ENCODE results near the gene NCKAP5. TPM values are rescaled to one million over a fixed set of nuclear protein-coding genes. Genes with fewer than 3 reads are reported as not detected.

The NCKAP5 gene
- total RNA-seq = not detected in 2 replicates

DNA sequence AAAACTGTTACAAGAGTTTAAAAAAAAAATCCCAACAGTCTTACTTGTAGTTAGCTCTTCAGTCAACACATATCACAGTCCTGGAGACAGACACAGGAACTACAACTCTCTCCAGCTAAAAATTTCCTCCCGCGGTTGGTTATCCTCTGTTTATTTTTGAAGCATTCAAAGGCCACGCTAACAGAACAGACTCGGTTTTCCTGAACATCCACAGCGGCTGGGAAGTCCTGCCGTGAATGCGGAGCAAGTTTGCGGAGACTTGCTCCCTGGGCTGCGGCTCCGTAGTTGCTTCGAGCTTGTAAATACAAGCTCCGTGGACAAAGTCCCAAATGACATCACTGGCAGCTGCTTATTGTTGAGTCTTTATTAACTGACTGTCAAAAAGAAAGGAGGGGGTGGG lies at the start of gene NCKAP5:
Gene NCKAP5 (minus strand): TSS at position 292 of the 400 bp plus-strand sequence. CDS start 50,937 bp downstream, outside the sequence.
- H3K9me3 Mint-ChIP-seq = no peaks in the 10 kb centered on the region
- no peak for DNase-seq (ENCODE audit: low spot score)
- H3K27me3 Mint-ChIP-seq (ENCODE audit: insufficient read depth) = peaks cover 12% of the 10 kb centered on the region
- no peaks in the 10 kb centered on the region for H3K4me1 Mint-ChIP-seq (ENCODE audit: low read depth)
- intact Hi-C loops (cut with micrococcal nuclease) = no loop called here
- no peak within 1 kb of the TSS for H3K4me3 Mint-ChIP-seq
- H3K36me3 Mint-ChIP-seq (ENCODE audit: low read depth) = no peaks in the 10 kb centered on the region
- no peak within 1 kb of the TSS for H3K27ac Mint-ChIP-seq

DNA sequence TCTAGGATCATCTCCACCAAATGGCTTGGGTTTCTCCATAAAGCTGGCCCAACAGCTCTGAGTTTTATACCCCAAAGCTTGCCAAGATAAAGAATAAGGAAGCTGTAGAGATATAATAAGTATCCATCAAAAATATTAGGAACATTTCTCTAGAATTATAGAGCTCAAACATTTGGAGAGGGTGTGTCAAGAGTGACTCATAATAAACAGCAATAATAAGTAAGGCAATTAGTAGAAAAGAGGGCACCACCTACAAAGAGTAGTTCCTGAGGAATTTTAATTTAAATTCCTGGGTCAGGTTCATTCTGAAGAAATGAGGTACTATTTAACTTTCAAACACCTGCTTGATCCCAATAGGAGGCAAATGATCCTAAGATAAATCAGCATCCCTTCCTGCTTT lies 41.4 kb upstream of the NCKAP5 start:
- Mint-ChIP-seq H3K27me3 (ENCODE audit: insufficient read depth) (no peaks in the 10 kb centered on the region), H3K27ac (no peak overlapping the region), H3K4me3 (no peak overlapping the region), H3K9me3 (no peaks in the 10 kb centered on the region), H3K36me3 (ENCODE audit: low read depth) (no peaks in the 10 kb centered on the region), H3K4me1 (ENCODE audit: low read depth) (no peaks in the 10 kb centered on the region)
- no peak for DNase-seq (ENCODE audit: low spot score)
- intact Hi-C loops (cut with micrococcal nuclease) = no loop called here

DNA sequence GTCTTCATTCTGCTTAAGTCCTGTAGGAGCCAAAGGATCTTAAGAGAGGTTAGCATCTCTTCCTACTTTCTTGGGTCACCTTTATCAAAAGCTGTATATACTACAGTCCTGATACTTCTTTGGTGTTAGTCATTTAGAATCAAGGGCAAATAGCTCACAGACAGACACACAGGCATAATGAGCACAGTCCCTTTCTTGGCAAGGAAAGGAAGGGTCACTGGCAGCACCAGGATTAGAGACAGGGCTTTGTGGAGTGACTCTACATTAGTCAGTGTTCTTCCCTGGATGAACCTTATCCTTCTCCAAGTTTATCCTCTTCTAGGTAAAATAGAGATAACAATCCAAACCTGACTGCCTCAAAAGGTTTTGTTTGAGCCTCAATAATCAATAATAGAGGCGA lies 40.0 kb upstream of the NCKAP5 start:
- H3K4me1 Mint-ChIP-seq (ENCODE audit: low read depth) = no peaks in the 10 kb centered on the region
- no peak overlapping the region for H3K27ac Mint-ChIP-seq
- H3K9me3 Mint-ChIP-seq = no peaks in the 10 kb centered on the region
- H3K36me3 Mint-ChIP-seq (ENCODE audit: low read depth) = no peaks in the 10 kb centered on the region
- DNase-seq (ENCODE audit: low spot score) = no peak
- no peaks in the 10 kb centered on the region for H3K27me3 Mint-ChIP-seq (ENCODE audit: insufficient read depth)
- no peak overlapping the region for H3K4me3 Mint-ChIP-seq
- intact Hi-C loops (cut with micrococcal nuclease) = no loop called here

DNA sequence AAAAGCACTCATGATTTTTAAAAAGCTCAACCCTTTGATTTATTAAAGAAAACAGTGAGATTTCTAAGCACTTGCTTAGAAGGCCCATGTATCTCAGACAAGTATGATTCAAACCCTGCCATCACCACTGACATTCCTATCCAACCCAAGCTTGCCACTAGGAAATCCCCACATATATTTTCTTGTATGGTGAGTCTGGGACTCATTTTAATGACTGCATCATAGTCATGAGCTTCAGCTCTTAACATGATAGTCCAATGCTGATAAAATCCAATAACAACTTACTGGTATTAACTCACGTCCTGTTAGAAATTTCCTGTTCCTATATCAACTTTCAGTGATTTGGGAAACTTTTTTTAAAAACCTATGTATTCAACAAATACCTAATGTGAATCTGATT lies 39.4 kb upstream of the NCKAP5 start:
- no peaks in the 10 kb centered on the region for H3K9me3 Mint-ChIP-seq
- DNase-seq (ENCODE audit: low spot score) = no peak
- no peak overlapping the region for H3K4me3 Mint-ChIP-seq
- no peak overlapping the region for H3K27ac Mint-ChIP-seq
- H3K27me3 Mint-ChIP-seq (ENCODE audit: insufficient read depth) = no peaks in the 10 kb centered on the region
- H3K36me3 Mint-ChIP-seq (ENCODE audit: low read depth) = no peaks in the 10 kb centered on the region
- no peaks in the 10 kb centered on the region for H3K4me1 Mint-ChIP-seq (ENCODE audit: low read depth)
- intact Hi-C loops (cut with micrococcal nuclease) = no loop called here

DNA sequence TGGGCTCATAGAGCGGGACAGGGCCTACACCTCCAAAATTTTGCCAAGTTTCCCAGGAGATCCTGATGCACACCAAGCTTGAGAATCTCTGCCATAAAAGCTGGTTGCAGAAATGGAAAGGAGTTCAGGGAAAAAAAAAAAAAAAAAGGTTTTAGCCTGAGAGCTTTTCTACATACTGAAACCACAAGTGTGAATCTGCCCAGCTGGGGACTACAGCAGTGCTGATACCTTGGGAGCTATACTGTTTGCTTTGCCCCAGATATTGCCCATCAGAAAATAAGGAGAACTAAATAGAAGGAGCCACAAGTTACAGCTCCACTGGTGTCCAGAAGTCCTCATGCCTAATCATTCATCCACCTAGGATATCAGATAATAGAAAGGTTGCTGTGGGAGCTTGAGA lies 38.4 kb upstream of the NCKAP5 start:
- no peaks in the 10 kb centered on the region for H3K36me3 Mint-ChIP-seq (ENCODE audit: low read depth)
- no peaks in the 10 kb centered on the region for H3K27me3 Mint-ChIP-seq (ENCODE audit: insufficient read depth)
- H3K27ac Mint-ChIP-seq = no peak overlapping the region
- H3K9me3 Mint-ChIP-seq = no peaks in the 10 kb centered on the region
- H3K4me3 Mint-ChIP-seq = no peak overlapping the region
- DNase-seq (ENCODE audit: low spot score) = no peak
- no peaks in the 10 kb centered on the region for H3K4me1 Mint-ChIP-seq (ENCODE audit: low read depth)
- intact Hi-C loops (cut with micrococcal nuclease) = no loop called here

DNA sequence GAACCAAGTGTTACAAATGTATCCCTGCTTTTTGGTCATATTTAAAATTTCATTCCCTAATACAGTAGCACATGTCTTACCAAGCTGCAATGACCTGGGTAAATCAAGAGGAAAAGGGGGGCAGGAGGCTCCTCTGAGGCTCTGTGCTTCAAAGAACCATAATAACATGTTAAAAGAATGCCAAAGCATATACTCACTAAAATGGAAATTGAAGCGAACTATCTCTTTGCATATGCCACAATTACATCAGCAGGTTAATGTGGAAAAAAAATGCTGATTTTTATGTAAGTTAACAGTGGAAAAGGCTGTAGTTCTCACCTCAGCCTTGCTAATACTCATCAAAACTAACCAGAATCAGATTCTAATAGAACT lies 37.5 kb upstream of the NCKAP5 start:
- Mint-ChIP-seq H3K4me1 (ENCODE audit: low read depth) (no peaks in the 10 kb centered on the region), H3K27me3 (ENCODE audit: insufficient read depth) (no peaks in the 10 kb centered on the region), H3K36me3 (ENCODE audit: low read depth) (no peaks in the 10 kb centered on the region), H3K4me3 (no peak overlapping the region), H3K27ac (no peak overlapping the region), H3K9me3 (no peaks in the 10 kb centered on the region)
- intact Hi-C loops (cut with micrococcal nuclease) = no loop called here
- DNase-seq (ENCODE audit: low spot score) = no peak

DNA sequence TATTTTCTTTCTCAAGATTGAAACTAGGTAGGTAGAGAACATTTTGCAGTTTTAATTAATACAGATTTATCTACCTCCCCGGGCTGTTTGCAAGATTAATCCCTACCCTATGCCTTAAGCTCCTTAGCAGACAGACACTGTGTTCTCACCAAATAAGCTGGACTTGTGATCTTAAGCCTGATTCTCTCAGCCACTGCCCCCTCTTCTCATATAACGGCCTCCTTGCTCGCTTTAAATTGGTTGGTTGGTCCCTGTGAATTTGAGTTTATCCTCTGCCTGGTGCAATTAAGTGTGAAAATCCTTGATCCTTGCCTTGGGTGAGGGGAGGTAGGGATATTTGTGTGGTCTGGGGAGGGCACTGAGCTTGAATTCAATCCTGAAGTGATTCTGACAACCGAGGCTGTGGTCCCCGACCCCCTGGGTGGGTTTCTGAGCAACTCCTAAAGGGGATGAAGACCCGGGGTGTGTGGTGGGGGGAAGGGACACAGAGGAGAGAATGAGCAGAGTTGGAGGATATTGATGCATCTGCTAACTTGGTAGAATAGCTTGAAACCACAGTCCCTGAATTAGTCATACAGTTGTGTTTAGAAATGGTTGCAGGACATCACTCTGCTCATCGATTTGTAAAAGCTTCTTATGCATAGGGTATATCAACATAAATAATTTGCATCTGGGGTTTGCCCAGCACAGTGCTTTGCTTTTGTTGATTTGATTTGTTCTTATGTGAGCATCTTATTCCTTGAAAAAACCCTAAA lies 36.9 kb upstream of the NCKAP5 start:
- H3K36me3 Mint-ChIP-seq (ENCODE audit: low read depth) = no peaks in the 10 kb centered on the region
- H3K27ac Mint-ChIP-seq = no peak overlapping the region
- H3K9me3 Mint-ChIP-seq = no peaks in the 10 kb centered on the region
- intact Hi-C loops (cut with micrococcal nuclease) = no loop called here
- no peaks in the 10 kb centered on the region for H3K27me3 Mint-ChIP-seq (ENCODE audit: insufficient read depth)
- no peak overlapping the region for H3K4me3 Mint-ChIP-seq
- DNase-seq (ENCODE audit: low spot score) = no peak
- H3K4me1 Mint-ChIP-seq (ENCODE audit: low read depth) = no peaks in the 10 kb centered on the region

DNA sequence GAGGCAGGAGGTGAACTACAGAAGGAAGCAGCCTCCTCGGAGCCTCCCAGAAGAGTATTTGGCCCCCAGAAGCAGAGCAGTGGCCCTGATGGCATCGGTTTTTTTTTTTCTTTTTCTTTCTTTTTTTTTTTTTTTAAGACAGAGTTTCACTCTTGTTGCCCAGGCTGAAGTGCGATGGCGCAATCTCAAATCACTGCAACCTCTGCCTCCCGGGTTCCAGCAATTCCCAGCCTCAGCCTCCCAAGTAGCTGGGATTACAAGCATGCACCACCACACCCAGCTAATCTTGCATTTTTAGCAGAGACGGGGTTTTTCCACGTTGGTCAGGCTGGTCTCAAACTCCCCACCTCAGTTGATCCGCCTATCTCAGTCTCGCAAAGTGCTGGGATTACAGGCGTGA lies 34.8 kb upstream of the NCKAP5 start:
- Mint-ChIP-seq H3K27me3 (ENCODE audit: insufficient read depth) (no peaks in the 10 kb centered on the region), H3K27ac (no peak overlapping the region)

DNA sequence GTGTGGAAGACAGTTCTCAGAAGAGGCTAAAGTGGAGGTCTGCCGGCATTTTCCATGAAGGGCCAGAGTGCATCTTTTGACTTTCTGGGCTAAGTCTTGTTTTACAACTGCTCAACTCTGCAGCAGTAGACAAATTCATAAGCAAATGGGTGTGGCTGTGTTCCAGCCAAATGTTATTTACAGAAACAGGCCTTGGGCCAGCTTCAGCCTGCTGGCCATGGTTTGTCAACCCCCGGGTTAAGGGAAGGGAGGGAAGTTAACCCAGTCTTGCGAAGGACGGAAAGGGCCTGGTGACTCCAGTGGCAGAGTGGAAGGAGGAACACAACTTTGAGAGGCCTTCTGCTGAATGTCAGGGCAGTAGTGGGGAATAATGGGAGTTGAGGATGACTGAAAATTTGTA lies 34.3 kb upstream of the NCKAP5 start:
- no peak for DNase-seq (ENCODE audit: low spot score)
- no peaks in the 10 kb centered on the region for H3K36me3 Mint-ChIP-seq (ENCODE audit: low read depth)
- no peaks in the 10 kb centered on the region for H3K27me3 Mint-ChIP-seq (ENCODE audit: insufficient read depth)
- no peak overlapping the region for H3K4me3 Mint-ChIP-seq
- intact Hi-C loops (cut with micrococcal nuclease) = no loop called here
- H3K4me1 Mint-ChIP-seq (ENCODE audit: low read depth) = no peaks in the 10 kb centered on the region
- no peak overlapping the region for H3K27ac Mint-ChIP-seq
- peaks cover 3% of the 10 kb centered on the region for H3K9me3 Mint-ChIP-seq

More for the DNA sequence above, 34.8 kb upstream of the NCKAP5 start:
- Mint-ChIP-seq H3K4me1 (ENCODE audit: low read depth) (no peaks in the 10 kb centered on the region), H3K9me3 (peaks cover 3% of the 10 kb centered on the region), H3K4me3 (no peak overlapping the region), H3K36me3 (ENCODE audit: low read depth) (no peaks in the 10 kb centered on the region)
- intact Hi-C loops (cut with micrococcal nuclease) = no loop called here
- no peak for DNase-seq (ENCODE audit: low spot score)

DNA sequence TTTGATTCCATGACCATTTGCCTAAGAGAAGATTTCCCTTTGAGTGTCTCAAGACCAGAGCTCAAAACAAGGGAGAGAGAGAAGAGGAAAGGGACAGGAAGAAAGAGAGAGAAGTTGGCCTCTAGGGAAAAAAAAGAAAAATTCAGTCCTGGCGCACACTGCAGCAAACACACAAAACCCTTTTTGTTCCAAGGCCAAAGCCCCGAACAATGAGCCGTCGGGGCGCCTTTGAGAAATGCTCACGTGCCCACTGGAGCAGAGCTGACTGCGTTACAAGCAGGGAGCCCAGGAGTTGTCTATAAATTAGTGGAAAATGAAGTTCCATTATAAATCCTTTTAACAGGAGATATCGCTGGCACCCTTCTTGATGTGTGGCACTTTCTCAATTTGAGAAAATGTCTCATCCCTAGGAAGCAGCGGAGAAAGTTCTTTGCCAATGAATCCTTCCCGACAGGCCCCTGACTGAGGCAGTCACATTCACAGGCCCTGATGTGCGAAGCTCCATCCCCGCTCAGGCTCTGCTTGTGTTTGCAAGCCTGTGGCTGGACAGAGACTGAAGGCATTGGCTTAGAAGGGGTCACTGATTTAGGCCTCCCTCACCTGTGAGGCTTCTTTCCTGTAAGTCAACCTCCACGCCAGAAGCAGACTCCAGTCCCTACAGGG lies 32.1 kb upstream of the NCKAP5 start:
- no peak overlapping the region for H3K27ac Mint-ChIP-seq
- no peak overlapping the region for H3K4me3 Mint-ChIP-seq
- H3K36me3 Mint-ChIP-seq (ENCODE audit: low read depth) = no peaks in the 10 kb centered on the region
- peaks cover 3% of the 10 kb centered on the region for H3K9me3 Mint-ChIP-seq
- no peaks in the 10 kb centered on the region for H3K4me1 Mint-ChIP-seq (ENCODE audit: low read depth)
- intact Hi-C loops (cut with micrococcal nuclease) = no loop called here
- DNase-seq (ENCODE audit: low spot score) = no peak
- H3K27me3 Mint-ChIP-seq (ENCODE audit: insufficient read depth) = no peaks in the 10 kb centered on the region

DNA sequence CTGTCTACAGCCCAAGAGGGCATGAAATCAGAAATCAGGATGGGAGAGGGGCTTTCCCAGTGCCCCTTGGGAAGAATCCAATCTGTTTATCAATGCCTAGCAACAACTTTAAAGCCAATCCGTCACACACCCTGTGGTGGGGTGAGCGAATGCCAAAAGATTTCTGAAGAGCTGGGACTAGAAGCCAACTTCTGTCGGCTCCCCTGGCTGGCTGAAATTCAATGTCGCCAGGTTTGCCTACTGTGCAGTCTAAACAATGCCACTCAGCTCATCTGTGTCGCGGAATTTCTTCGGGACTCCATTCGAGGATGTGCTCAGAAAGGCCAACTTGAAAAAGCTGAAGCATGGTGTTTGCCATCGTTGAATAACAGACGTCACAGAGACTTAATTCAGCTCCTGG lies 31.5 kb upstream of the NCKAP5 start:
- no peak overlapping the region for H3K27ac Mint-ChIP-seq
- intact Hi-C loops (cut with micrococcal nuclease) = no loop called here
- DNase-seq (ENCODE audit: low spot score) = no peak
- no peak overlapping the region for H3K4me3 Mint-ChIP-seq
- H3K36me3 Mint-ChIP-seq (ENCODE audit: low read depth) = no peaks in the 10 kb centered on the region
- no peaks in the 10 kb centered on the region for H3K27me3 Mint-ChIP-seq (ENCODE audit: insufficient read depth)
- H3K4me1 Mint-ChIP-seq (ENCODE audit: low read depth) = no peaks in the 10 kb centered on the region
- H3K9me3 Mint-ChIP-seq = peaks cover 3% of the 10 kb centered on the region

DNA sequence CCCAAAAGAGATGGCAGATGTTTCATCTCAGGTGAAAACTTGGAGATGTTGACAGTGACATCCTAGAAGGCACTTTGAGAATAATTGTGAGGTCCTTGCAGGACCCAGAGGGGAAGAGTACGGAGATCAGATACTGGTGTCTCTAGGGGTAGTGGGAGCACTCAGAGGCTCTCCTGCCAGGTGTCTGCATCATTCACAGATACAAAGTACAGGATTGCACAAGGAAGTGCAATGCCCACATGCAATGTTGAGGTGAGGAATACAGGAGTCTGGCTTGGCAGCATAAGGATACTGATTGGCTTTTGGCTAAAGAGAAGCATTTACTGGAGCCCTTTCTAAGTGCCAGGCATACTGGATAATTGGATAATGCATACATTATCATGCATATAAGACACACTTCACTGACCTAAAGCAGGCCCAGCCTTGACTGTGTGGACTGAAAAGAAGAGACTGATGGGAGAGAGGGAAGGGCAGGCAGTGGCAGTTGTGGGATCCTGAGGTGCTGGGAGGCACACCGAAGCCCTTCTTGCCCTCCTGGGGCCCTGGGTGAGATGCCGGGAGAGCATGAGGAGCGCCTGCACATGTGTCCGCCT lies 31.0 kb upstream of the NCKAP5 start:
- no peak for DNase-seq (ENCODE audit: low spot score)
- Mint-ChIP-seq H3K36me3 (ENCODE audit: low read depth) (no peaks in the 10 kb centered on the region), H3K27ac (no peak overlapping the region), H3K9me3 (peaks cover 3% of the 10 kb centered on the region), H3K4me3 (no peak overlapping the region), H3K27me3 (ENCODE audit: insufficient read depth) (no peaks in the 10 kb centered on the region), H3K4me1 (ENCODE audit: low read depth) (no peaks in the 10 kb centered on the region)
- intact Hi-C loops (cut with micrococcal nuclease) = no loop called here

DNA sequence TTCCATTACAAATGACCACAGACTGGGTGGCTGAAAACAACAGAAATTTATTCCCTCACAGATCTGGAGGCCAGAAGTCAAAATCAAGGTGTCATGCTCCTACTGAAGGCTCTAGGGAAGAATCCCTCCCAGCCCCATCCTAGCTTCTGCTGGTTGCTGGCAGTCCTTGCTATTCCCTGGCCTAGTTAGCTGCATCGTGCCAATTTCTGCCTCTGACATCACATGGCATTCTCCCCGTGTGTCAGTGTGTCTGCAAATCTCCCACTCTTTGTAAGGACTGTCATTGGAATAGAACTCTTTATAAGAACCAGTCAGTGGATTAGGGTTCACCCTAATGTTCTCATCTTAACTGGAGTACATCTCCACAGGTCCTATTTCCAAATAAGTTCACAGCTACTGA lies 30.5 kb upstream of the NCKAP5 start:
- H3K36me3 Mint-ChIP-seq (ENCODE audit: low read depth) = no peaks in the 10 kb centered on the region
- intact Hi-C loops (cut with micrococcal nuclease) = no loop called here

More for the DNA sequence above, 30.5 kb upstream of the NCKAP5 start:
- Mint-ChIP-seq H3K27me3 (ENCODE audit: insufficient read depth) (no peaks in the 10 kb centered on the region), H3K9me3 (peaks cover 3% of the 10 kb centered on the region), H3K4me1 (ENCODE audit: low read depth) (no peaks in the 10 kb centered on the region), H3K4me3 (no peak overlapping the region), H3K27ac (no peak overlapping the region)
- DNase-seq (ENCODE audit: low spot score) = no peak

Data from activated T-helper 1 cell treated with anti-CD3 and anti-CD28 coated beads, Interleukin-12 subunit alpha, Interleukin-12 subunit beta, Interleukin-2, Interleukin-4 antibody, amounts not matched to agents 30 ng/mL and 10 ng/mL and 1 ng/mL, durations not matched to agents 14 hours and 24 hours and 36 hours (primary cell).